ENCODE results near the gene XPO5. TPM values are rescaled to one million over a fixed set of nuclear protein-coding genes. Genes with fewer than 3 reads are reported as not detected.

XPO5 gene
- total and polyA plus RNA-seq, 2 of the 4 experiments (the other 2 are of a cell fraction), result 29.0 to 30.1 TPM

DNA sequence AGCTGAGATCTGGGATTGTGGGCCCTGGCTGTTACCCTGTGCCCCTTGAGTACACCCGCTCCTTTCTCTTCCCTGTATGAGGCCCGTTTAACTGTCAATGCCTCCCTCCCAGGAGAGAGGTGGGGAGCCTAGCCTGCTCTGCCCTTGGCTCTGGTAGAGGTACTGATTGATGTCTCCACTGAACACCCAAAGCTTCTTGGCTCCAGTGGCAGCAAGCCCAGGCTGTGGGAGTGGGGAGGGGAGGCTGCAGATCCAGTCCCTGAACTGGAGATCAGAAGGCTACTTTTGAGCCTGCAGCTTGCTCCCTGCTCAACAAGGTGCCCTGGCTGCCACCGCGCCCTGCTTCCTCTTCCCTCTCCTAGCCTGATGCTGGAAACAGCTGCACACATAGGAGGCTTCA is 73.2 kb downstream of the XPO5 start:
- in situ Hi-C loops (cut with MboI; ENCODE audit: low sequenced_read_pairs), result no loop called here
- Histone ChIP-seq H3K27ac (ENCODE audit: insufficient read depth, low read length) (no peak overlapping the region), H3K36me3 (ENCODE audit: control insufficient read depth, insufficient read depth, low read length) (peaks cover 64% of the 10 kb centered on the region), H4K5ac (ENCODE audit: low read depth, low read length) (no peak overlapping the region), H3K14ac (replicated peaks; ENCODE audit: low read depth, low read length) (no peak overlapping the region), H3K4me1 (ENCODE audit: control insufficient read depth, insufficient read depth, low read length) (no peaks in the 10 kb centered on the region), H2AK5ac (ENCODE audit: low read depth, low read length) (no peak overlapping the region), H3K4me2 (ENCODE audit: low read depth, low read length) (no peak overlapping the region), H3K27me3 (ENCODE audit: control insufficient read depth, insufficient read depth, low read length) (no peaks in the 10 kb centered on the region), H2BK120ac (ENCODE audit: low read depth, low read length) (no peak overlapping the region), H3K18ac (ENCODE audit: low read depth, low read length) (no peak overlapping the region), H4K8ac (ENCODE audit: low read depth in 2 of 2, low read length in 2 of 2) (no peak overlapping the region), H3K23ac (ENCODE audit: low read depth, low read length) (no peak overlapping the region), H2BK15ac (ENCODE audit: low read depth, low read length) (no peak overlapping the region), H2AK9ac (replicated peaks; ENCODE audit: low read depth, low read length, poor library complexity) (no peak overlapping the region), H3K79me1 (ENCODE audit: low read depth in 1 of 2, low read length in 2 of 2) (peaks cover 6 to 7% of the 10 kb centered on the region in 2 experiments; a peak in 1 of 4 replicates), H2BK5ac (ENCODE audit: low read depth, low read length, poor library complexity, severe bottlenecking) (no peak overlapping the region), H3K9ac (ENCODE audit: low read depth, low read length) (no peak overlapping the region), H4K91ac (ENCODE audit: insufficient read depth, low read depth, low read length) (no peak overlapping the region), H3K9me1 (ENCODE audit: insufficient read depth, low read length) (no peaks in the 10 kb centered on the region), H3K56ac (ENCODE audit: extremely low read depth, insufficient read depth, low read length) (no peak overlapping the region), H3K4ac (ENCODE audit: low read depth, low read length) (no peak overlapping the region), H2BK20ac (ENCODE audit: low read depth, low read length) (no peak overlapping the region), H2AFZ (replicated peaks; ENCODE audit: low read length, poor library complexity) (no peak overlapping the region), H3K4me3 (ENCODE audit: insufficient read depth, low read depth, low read length) (no peak overlapping the region), H3K9me3 (ENCODE audit: control insufficient read depth, insufficient read depth, low read length) (no peaks in the 10 kb centered on the region), H4K20me1 (ENCODE audit: insufficient read depth, low read length) (0 out of 2 replicates have a peak, but pooled peaks cover 3% of the 10 kb centered on the region)
- WGBS, 2 experiments (ENCODE audit: extremely low coverage in 2 of 2, insufficient read length in 1 of 2), result no CpG with 5 or more reads among the region's 4 CpGs
- CTCF ChIA-PET, result no interaction called here
- DNase-seq, result no peak
- intact Hi-C loops (cut with micrococcal nuclease), result no loop called here
- POLR2A ChIA-PET (ENCODE audit: unreplicated experiment), result no interaction called here
- BruUV-seq (replicated peaks), result no TSS peak
- ATAC-seq (ENCODE audit: low read depth), result no peak
- dilution Hi-C loops (cut with HindIII; ENCODE audit: low sequenced_read_pairs, unreplicated experiment), result no loop called here
- TF ChIP-seq MXI1 (IDR thresholded peaks at IDR 0.05; ENCODE audit: borderline replicate concordance, low read depth, low read length) (no peak), CHD1 (IDR thresholded peaks at IDR 0.05; ENCODE audit: low read depth, low read length) (no peak), RCOR1 (IDR thresholded peaks at IDR 0.05; ENCODE audit: insufficient replicate concordance, low read length) (no peak), ELK1 (IDR thresholded peaks at IDR 0.05; ENCODE audit: borderline replicate concordance, low read depth, low read length) (no peak), CEBPB (IDR thresholded peaks at IDR 0.05; ENCODE audit: low read depth, low read length) (no peak), NFE2L2 (IDR thresholded peaks at IDR 0.05; ENCODE audit: low read depth, low read length) (no peak), MAZ (IDR thresholded peaks at IDR 0.05; ENCODE audit: borderline replicate concordance, low read depth, low read length) (no peak), POLR2A (IDR thresholded peaks at IDR 0.05; ENCODE audit: low read depth, low read length) (no peak)
- TF ChIP-seq, protein P1, sequence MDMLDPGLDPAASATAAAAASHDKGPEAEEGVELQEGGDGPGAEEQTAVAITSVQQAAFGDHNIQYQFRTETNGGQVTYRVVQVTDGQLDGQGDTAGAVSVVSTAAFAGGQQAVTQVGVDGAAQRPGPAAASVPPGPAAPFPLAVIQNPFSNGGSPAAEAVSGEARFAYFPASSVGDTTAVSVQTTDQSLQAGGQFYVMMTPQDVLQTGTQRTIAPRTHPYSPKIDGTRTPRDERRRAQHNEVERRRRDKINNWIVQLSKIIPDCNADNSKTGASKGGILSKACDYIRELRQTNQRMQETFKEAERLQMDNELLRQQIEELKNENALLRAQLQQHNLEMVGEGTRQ (IDR thresholded peaks at IDR 0.05; ENCODE audit: low read depth, low read length), result no peak
